GM10847 (cell line): ENCODE results near the gene WWOX.

ENCODE experiments used
- POLR2A ChIP-seq: IDR thresholded peaks from 2 replicates; pipeline ENCODE4 v1.6.1; 2011; ENCODE audit not compliant: insufficient read length; ENCODE audit errors: extremely low read depth

WWOX gene

DNA sequence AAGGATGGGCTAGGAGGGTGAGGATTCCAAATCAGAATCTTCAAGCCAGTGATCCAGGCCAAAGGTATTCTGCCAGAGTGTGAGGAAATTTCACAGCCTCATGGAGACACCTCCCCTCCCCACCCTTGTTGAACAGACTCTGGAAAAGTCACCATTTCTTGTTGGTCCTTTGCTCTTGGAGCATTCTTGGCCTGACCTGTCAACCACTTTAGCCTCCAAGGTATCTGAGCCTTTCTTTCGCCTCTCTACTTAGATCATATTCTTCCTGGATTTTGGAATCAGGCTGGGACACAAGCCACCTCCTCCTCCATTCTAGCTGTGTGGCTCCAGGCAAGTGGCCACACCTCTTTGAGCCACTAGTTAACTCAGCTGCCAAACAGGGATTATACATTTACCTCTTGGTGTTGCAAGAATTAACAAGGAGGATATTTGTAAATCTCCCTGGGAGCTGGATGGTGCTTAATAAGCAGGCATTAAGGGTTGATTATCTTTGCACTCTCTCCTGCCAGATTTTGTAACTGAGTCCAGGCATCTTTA, 193.5 kb downstream of the WWOX start:
- TF ChIP-seq POLR2A = no peak

DNA sequence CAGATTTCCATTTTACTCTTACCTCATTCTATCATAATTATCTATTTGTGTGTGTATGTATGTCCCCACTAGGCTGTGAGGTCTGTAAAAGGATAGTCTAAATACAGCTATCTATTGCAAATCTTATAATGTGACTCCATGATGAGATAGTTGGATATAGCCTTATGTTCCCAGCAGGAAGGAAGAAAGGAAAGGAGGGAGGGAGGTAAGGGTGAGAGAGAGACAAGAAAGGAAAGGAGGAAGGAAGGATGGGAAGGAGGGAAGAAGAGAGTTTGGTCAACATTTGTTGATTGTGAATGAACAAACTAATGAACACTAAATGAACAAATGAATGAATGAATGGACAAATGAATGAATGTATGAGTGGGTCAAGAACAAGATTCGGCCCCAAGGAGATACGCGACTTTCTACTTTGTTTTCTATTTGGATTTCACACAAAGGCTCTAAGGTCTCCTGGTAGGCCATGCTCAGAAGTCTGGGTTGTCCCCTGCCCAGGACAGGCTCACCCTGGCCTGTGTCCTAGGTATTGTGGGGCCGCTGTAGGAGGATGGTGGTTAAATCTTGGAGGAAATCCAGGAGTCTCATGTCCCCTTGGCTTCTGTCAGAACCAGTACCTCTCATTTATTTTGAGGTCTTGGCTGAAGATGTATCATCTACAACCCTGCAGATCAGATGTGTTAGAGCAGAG, 195.2 kb downstream of the WWOX start:
- no peak for TF ChIP-seq POLR2A

DNA sequence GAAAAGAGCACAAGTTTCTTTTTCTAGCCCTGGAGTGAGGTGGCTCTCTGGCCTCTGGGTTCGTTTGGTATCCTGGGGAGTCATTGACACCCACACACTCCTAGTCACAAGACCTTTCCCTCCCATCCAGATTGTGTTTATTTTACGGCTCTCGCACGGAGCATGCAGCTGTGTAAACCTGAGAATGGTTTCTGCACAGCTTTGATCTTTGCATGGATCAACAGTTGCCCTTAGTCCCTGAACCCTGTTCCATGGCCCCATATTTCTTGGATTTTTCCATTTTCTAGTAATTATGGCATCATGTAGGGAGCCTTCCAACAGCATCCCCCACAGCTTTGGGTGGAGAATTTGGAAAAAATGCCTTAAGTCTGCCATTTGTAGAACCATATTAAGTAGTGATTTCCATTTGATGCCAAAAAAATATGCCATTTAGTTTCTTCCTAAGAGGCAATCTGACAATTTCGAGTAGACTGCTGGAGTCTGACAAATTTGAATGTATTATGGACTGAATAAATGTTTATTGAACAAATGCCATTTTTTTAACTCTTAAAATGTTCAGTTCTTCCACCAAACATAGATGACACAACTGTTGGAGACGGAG, 197.7 kb downstream of the WWOX start:
- no peak for TF ChIP-seq POLR2A

DNA sequence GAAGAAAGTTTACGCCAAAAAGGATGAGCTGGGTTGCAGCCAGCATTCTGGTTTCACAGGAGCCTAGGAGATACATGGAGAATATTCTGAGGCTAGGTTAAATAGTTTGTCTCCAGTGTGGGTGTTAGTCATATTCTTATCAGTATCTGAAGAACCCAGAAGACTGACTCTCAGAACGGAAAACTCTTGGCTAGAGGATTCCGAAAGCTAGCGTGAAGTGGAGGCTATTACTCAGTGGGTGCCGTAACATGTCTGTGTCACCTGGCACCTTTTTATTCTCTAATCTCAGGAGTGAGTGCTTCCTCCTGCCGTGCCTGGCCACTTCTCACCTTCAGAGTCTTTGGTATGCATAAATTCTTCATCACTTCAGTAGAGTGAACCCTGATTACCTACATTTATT, 199.5 kb downstream of the WWOX start:
- no peak for TF ChIP-seq POLR2A

DNA sequence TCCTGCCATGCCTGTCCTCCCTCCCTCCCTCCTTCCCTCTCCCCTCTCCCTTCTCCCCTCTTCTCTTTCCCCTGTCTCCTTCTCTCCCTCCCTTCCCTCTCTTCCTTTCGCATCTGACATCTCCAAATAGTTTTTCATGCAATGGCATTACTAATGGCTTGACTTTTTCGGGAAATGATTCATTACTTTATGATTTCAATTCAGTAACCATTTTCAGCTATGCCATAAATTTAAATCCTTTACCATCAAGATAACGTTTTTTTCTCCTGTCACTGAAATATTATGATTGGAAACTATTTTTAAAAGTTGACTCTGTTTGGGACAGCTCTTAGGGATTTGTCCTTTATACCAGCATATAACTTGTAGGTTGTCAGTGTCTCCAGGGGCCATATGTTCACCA, 201.0 kb downstream of the WWOX start:
- no peak for TF ChIP-seq POLR2A

DNA sequence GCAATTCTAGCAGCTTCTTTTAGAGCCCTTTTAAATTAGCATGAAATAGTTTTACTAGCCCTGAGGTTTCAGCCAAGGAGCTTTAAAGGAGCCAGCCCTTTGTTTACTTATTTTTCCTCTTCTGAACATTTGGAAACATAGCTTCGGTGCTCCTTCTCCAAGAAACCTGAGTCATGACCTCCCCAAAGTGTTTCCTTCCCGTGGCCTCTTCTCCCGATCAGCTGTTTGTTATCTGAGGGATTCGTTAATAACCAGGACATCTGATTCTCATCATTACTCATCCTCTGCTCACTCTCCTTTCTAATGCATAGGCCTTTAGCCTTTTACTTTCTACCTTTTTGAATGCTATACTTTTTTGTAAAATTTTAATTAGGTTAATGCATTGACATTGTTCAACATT, 204.5 kb downstream of the WWOX start:
- no peak for TF ChIP-seq POLR2A

DNA sequence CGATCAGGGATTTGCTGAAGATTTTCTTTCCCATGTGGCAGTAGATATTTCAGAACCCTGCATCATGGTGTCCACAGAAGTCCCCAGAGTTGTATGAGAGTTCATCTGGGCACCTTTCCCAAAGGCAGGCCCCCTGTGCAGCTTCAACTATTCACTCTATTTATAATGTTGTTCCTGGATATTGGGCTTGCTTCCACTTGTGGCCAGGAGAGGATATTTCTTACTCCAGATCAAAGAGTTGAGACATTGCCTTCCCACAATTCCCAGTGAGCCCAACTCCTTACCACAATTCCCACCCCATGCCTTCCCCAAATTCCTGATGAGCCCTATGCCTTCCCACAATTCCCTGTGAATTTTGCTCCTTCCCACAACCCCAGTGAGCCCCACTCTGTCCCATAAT, 206.9 kb downstream of the WWOX start:
- TF ChIP-seq POLR2A = no peak

DNA sequence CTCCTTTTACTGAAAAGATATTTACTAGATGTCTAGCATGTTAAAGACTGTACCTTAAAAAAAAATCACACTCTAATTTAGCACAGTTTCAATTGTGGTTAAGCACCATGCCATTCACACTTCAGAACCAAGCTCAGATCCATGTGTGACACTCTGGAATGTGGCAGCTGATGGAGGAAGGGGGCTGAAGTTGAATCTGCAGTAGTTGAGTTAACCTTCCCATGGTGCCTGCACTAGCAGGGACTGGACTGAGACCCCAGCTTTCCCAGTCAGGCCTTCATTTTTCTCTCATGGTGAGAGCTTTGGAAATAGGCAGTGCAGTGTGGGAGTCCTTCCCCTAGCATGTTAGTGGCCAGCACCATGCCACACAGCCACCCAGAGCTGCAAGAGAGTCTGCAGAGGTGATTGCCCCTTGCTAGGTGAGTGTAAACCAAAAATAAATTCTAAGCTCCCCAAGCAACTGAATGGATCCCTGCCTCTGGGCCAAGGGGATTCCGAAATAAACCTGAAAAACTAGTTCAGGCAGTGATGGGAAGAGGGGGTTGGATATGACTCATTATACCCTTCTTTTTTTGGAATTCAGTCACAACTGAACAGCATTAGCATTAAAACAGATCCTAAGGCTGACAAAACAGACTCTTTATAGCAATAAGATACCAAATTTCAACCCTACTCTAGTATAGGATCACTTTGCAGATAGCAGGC, 208.5 kb downstream of the WWOX start:
- no peak for TF ChIP-seq POLR2A

DNA sequence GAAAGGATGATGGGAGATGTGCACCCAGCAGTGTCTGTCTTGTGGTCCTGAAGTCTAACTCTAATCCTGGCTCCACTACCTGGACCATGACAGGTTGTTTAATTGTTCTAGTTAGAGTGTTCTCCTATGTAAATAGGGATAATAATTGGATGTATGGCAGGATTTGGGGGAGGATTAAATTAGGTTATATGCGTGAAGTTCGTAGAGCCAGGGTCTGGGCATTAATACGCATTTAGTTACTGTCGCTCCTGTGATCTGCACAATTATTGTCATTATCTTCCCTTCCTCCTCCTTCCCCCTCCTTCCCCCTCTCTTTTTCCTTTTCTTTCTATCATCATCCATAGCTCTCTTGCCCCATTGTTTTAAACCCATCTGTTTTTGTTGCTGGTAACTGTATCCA, 210.3 kb downstream of the WWOX start:
- no peak for TF ChIP-seq POLR2A

DNA sequence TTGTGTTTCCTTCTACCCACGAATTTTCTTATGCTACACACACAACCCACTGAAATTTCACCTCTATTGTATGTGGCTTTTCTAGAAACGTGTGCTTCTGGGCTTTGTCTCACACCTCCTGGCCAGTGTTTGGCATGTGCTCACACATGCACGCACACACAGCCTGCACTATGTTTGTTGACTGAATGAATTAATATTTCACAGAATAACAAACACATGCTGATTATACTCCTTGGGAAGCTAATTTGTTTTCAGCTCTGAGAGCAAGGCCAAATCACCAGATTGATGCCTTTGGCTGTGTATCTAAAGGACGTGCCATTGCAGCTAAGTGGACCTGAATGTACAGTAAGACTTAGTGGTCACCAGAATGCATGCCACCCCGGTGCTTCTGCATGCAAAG, 210.7 kb downstream of the WWOX start:
- TF ChIP-seq POLR2A = no peak

DNA sequence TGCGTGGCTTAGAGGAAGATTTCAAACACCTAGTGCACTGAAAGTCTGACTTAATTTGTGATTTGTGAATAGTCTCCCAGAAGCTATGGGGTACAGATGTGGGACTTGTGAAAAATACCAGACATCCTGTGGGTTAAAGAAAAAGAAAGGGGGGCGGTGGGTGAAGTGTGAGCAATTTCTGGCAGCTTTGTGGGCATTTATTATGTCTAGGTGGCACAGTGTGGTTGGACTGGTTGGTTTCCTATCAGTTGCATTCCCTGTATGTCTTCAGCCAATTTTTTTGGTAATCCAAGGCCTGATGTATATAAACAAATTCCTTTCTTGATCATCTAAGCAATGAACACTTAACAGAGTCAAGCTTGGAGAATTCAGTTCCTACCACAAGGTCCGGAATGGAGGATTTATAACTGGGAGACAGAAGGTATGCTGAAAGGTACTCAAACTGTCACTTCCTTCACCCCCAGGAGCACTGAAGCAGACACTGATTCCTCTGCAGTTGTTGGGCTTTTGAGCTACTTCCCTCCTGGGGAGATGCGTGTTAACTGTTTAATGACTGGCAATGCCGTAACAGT, 211.6 kb downstream of the WWOX start:
- no peak for TF ChIP-seq POLR2A

DNA sequence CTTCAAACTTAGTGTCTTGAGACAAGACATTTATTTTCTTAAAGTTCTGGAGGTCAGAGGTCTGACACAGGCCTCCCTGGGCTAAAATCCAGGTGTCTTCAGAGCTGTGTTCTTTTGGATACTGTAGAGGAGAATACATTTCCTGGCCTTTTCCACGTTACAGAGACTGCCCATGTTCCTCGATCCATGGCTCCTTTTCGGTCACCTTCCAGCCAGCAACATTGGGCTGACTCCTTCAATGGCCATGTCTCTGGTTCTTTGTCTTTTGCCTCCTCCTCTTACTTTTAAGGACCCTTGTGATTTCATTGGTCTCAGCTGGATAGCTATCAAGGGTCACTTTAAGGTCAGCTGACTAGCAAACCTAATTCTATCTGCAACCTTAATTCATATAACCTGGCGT, 212.4 kb downstream of the WWOX start:
- no peak for TF ChIP-seq POLR2A

DNA sequence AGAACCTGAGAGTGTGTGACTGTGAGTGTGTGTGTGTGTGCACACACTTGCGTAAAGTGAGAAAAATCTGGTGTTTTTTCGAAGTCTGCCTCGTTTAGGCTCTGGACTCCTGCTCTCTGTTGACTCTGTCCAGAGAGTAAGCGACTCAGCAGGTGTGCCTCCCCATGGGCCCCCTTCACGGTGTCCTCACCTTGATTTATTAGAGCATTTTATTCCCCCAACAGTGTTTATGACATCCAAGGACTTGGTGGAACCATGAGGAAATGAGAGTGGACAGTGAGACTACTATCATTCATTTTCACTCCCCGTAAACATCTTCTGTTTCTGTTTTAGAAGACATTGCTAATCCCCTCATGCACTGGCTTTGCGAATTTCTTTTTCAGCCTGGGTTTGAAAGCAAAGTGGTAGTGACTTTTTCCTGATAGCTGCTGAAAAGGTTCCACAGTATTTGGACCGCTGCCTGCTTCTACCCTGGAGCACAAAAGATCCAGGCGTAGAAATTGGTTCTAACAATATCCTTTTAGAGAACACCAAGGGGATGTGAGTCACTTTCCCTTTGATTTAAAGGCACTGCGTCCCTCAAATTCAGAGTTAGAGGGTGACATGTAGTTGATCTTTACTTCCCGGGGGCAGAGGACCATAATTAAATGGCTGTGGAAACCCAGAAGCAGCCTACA, 218.2 kb downstream of the WWOX start:
- no peak for TF ChIP-seq POLR2A

DNA sequence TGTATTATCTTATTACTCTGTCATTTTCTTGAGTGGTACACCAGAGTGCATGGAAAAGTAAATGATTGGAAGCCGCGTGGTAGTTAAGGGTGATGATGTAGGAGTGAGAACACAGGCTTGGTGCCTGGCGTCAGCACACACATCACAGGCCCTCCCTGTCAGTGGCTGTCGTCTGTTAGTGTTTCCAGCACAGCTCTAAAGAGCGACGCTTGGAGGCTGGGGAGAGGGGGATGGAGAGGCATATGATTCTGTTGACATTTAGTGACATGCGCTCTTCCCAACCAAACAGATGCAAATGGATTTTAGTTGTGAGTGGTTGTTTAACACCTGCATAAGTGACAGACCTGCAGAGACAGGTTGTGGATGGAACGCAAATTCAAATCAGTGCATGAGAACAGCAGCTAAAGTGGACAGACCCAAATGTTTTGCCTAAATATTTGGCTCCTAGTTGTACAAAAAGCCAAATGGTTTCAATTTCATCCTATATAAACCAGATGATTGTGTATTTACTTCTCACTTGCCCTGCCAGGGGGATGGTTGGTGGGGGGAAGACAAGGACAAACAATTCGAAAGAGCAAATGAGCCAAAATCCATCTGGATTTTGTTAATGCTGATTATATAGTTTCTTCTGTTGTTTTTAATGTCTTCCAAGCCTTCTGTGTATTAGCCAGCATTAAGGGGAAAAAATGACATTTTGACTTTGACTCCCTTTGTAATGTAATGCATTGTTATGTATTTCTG, 222.3 kb downstream of the WWOX start:
- TF ChIP-seq POLR2A = no peak

DNA sequence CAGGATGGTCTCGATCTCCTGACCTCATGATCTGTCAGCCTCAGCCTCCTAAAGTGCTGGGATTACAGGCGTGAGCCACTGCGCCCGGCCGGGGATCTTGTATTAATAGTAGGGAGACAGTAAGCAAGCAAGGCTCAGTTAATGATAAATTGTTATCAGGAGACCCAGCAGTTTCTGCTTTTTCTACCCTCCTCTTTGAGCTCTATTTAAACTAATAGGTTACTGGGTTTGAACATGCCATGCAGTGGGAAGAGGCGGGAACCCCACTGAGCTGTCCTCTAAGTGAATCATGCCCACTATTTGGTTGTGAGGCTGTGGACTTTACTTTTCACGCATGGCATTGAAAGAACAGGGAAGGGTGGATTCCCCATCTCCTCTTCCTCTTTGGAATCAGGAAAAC, 223.9 kb downstream of the WWOX start:
- TF ChIP-seq POLR2A = no peak
